Measurements from ENCODE around the gene ITGA2B.

- TF ChIP-seq CTCF (IDR thresholded peaks at IDR 0.05): no peak
- no peak for TF ChIP-seq EP300 (IDR thresholded peaks at IDR 0.05)
Observed at GRCh38 chr17:44439168-44439567, 49.7 kb upstream of the ITGA2B start.

Data from tibial nerve (tissue), 4 donors.